GM18519 (cell line): Measurements from ENCODE around the gene SV2C.
A peak's percentile ranks its signal among the peaks of the same experiment; 100 is the strongest.

Experiments used
- ATAC-seq: cut with Tn5 transposase; IDR thresholded peaks from one replicate; pipeline ENCODE4 v1.9.1; 2021; ENCODE audit warnings: mild to moderate bottlenecking, moderate library complexity; ENCODE audit not compliant: unreplicated experiment, low FRiP score

SV2C gene

GRCh38 chr5:76091351-76091750 lies 8.2 kb downstream of the SV2C start:
- no peak for ATAC-seq

GRCh38 chr5:76099286-76099702 lies 16.1 kb downstream of the SV2C start:
- ATAC-seq: peak; percentile 55

DNA sequence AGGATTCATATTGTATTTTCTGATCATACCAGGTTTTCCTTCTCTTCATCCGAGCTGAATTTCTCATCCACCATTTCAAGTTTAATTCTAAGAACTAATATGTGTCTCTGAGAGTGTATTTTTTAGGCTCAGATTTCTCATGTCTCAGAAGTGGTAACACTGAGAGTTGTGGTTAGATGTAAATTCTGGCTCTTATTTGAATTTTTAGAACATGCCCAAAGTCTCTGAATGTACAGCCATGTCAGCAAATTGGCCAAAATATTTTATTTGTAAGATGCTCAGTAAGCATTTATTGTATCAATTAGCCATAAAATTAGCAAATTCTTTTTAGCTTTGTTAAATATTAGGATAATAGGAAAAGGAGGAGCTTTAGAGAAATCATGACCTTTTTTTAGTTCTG lies 16.6 kb downstream of the SV2C start:
- peak; percentile 41 for ATAC-seq

GRCh38 chr5:76104027-76104426 lies 20.8 kb downstream of the SV2C start:
- ATAC-seq: no peak

GRCh38 chr5:76106149-76106548 lies 23.0 kb downstream of the SV2C start:
- ATAC-seq: no peak

GRCh38 chr5:76111477-76112174 lies 28.4 kb downstream of the SV2C start:
- no peak for ATAC-seq

DNA sequence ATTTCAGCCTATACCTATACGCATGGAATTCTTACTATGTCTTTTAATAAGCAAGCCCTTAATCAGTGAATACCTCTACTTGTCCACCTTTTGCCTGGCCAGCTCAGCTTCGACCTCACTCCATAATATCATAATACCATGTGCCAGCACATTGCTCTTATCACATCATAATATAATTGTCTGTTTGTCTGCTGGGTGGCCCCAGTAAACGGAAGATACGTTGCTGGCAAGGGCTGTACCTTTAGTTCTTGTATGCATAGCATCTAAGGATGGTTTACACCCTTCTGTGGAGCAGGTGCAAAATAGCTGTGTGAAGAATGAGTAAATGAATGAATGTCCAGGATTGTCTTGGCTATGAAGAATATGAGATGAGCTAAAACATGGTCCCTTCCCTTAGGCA lies 29.9 kb downstream of the SV2C start:
- ATAC-seq: no peak

DNA sequence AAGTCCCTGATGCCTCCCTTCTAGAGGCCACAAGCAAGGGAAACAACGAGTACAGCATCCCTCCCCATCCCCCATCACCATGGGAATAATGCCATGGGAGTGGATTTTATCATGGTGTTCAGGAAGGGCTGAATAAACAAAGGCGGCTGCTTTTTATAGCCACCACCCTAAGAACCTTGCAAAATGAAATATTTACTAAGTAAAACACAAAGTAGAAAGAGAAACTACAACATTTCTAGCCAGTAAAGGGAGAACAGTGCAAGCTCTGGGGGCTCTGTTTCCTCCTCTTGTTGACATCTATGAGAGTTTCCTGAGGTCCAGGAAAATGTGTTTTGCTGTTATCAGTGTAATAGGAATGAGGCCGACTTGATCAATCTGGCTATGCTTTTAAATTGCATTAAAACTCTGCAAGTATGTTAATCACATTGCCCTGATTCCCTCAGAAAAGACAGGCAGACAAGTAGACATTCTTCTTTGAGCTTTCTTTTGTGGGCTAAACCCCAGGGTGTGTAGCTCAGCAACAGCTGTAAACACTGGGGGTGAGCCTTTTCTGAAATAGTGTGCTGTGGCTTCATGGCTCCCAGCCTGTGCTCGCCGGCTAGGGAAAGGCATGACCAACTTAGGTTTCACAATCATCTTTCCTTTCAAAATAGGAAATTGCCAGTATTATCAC lies 31.1 kb downstream of the SV2C start:
- no peak for ATAC-seq

GRCh38 chr5:76125346-76125745 lies 42.2 kb downstream of the SV2C start:
- ATAC-seq: no peak

- ATAC-seq: no peak
Observed at GRCh38 chr5:76125888-76126287, 42.7 kb downstream of the SV2C start.

GRCh38 chr5:76134003-76134402 lies 50.8 kb downstream of the SV2C start:
- ATAC-seq: no peak

DNA sequence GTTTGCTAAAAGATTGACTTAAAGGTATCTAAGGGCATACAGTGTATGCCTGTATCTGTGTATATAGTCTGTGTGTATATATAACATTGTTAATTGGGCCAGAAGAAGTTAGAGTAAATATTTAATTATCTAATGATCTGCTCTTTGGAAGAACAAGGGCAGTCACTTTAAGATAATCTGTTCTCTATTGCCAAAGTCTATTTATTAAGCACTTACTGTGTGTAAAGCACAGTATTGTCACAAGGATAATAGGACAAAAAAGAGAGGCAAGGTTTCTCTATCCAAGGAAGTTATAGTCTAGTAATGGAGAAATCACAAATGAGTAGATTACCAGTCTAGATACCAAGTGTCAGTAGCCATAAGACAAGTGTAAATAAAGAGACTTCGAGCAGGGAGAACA lies 51.5 kb downstream of the SV2C start:
- ATAC-seq: no peak

DNA sequence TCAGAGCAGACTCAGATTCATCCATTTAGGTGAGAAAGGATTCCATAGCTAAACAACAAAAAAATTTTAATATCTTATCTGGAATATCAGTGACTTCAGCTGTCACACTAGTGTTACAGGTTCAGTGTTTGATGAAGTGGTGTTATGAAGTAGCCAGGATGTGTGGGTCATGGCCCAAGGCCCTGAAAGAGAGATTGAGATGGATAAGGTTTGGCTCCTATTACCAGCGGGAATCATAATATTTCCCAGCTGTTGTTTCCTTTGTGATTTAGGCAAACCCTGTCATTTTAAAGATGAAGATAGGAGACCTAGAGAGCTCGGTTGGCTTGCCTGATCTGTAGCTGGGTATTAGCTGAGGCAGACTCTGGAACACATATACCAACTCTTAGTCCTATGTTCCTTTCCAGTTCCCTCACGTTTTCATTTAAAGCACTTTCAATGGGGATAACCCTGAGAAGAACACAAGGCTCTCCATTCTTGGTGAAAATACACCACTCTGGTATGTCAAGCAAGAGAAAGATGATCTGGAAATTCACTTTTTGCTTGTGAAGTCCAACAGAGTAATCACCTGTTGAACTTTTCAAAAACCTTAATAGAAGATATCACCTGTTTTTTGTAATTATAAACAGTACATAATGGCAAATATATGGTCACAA lies 54.8 kb downstream of the SV2C start:
- ATAC-seq: no peak

GRCh38 chr5:76143884-76144283 lies 60.7 kb downstream of the SV2C start:
- no peak for ATAC-seq

DNA sequence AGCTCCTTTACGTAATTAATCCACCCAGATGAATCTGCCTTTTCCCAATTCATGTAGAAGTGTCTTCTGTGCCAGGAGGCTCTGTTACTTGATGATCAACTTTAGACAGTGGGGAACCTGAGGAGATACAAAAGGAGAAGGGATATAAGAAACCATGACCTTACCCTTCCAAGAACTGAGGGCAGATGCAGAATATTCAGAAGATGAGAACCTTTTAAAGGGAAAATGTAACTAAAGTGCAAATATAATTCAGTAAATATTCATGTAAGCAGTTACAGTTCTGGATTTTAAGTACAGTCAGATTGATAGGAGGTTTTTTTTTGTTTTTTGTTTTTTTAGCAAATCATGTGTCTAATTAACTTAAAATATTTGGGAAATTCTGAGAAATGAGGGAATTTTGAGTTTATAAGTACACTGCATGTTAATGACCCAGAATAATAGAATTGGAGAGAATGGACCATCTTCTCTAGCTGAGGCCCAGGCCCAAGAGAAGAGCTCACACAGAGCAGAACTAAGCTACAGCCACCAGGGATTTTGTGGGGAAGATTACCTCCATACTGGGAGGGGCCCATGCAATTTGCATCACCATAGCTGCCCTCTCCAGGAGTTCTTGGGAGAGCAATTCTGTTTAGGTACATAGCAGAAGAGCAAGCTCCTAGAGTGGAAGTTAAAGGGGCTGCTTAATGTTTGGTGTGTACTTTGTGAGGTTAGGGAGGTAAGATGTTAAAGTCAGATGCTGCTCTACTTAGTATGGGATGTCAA lies 61.5 kb downstream of the SV2C start:
- ATAC-seq: no peak

DNA sequence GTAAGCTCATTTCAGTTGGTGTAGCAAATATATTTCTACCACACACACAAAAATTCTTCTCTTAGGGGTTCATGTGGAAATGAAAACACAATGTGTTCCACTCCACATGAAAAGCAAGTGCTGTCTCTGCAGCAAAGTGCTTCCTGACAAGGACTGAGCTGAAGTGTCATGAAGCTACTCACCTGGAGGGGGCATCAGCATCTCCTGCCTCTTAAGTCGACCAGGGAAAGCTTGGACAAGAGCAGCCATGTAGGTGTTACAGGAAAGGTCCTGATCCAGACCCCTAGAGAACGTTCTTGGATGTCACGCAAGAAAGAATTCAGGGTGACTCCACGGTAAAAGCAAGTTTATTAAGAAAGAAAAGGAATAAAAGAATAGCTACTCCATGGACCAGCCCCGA lies 62.8 kb downstream of the SV2C start:
- ATAC-seq: no peak

- no peak for ATAC-seq
Observed at GRCh38 chr5:76149636-76150035, 66.5 kb downstream of the SV2C start.

DNA sequence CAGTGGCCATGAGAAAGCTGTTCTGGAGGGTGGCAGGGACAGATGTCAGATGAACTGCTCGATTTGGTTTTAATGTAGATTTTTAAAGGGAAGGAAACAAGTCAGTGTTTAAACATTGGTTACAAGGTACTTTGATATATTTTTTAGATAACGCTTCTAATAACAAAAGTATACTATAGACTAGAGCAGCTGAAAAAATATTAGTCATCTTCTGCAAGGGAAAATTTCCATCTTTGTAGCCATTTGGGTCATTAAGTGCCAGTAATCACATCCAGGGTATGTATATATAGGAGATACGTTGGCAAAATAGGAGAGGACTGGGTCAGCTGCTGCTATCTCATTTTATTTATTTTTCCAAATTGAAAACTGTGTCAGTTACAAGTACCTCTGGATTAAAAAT lies 69.0 kb downstream of the SV2C start:
- no peak for ATAC-seq

GRCh38 chr5:76152700-76153099 lies 69.5 kb downstream of the SV2C start:
- no peak for ATAC-seq

DNA sequence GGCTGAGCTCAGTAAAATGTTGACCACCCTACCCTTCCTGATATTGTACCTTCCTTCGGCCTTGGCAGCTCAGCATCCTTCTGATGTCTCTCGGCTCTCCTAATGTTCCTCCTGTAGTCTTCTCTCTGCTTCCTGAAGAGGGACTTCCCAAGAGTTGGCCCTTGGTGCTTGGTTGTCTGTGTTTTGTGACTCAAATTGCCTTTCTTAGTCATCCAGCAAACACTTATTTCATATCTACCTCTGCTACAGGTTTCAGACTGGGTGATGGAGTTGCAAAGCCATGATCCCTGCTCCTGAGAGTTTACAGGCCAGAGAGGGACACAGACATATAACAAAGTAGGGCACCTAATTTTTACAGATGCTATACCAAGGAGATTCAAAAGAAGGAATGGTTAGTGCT lies 70.1 kb downstream of the SV2C start:
- no peak for ATAC-seq

DNA sequence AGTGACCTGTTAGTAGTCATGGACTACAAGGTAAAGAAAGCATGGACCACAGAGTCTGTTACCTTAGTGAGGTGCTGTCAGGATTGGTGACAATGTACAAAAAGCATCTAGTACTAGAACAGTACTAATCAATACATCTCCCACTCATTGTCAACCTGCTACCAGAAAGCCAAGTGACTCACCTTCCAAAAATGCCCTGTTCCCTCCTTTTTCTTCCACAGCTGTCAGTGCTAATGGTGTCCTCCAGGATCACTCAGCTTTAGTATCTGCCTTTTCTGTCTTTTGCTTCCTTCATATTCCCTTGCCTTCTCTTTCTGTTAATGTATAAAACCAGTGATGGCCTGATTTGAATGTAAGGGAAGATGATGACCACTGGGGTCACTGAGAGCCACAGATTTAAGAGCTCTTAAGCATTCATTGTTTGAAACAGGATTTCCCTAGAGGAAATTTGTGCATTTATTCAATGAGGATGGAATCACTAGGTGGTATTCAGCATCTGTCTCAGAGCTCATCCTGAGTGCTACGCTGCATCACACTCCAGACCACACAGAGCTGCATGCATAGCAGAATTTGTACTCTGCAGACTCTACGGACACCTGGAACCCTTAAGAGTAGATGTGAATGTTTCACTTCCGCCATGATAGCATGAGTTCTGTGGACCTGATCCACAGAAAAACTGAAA lies 71.0 kb downstream of the SV2C start:
- ATAC-seq: no peak
